ENCODE data around the gene RERE.

DNA sequence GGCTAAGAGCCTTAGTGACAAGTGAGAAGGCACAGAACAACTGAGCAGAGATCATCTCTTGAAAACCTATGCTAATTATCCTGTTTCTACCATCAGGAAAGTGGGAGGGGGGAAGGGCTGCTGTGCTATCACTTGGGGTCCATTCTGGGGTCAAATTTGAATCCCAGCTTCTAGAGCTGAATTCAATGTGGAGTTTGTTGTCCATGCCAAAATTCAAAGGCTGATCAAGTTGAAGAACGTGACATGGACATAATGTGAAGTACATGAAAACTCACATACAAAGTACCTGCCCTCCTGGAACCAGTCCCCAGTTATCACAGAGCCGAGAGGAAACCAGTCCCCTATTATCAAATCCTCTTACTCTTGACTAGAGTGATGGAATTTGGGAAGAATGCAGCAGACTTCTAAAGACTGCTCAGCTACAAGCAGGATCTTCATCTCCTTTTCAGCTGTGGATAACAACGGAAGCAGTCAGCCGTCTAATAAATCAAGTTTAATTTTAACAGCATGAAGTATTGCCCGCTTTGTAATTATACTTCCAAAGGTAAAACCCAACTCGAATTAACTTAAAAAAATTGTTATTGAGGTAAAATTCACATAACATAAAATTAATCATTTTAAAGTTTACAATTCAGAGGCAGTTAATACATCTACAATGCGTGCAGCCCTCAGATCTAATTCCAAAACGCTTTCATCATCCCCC is 421.2 kb downstream of the RERE start:
- TF ChIP-seq FOXJ3 (CRISPR knock-in tag; IDR thresholded peaks at IDR 0.05; ENCODE audit: borderline replicate concordance) (no peak), PRRX2 (CRISPR knock-in tag; IDR thresholded peaks at IDR 0.05) (no peak), TEAD1 (CRISPR knock-in tag; IDR thresholded peaks at IDR 0.05) (no peak), JUN (CRISPR knock-in tag; IDR thresholded peaks at IDR 0.05) (no peak), MXD4 (CRISPR knock-in tag; IDR thresholded peaks at IDR 0.05; ENCODE audit: borderline replicate concordance) (no peak), TEAD4 (CRISPR knock-in tag; IDR thresholded peaks at IDR 0.05) (no peak)
- TF ChIP-seq, protein P1, sequence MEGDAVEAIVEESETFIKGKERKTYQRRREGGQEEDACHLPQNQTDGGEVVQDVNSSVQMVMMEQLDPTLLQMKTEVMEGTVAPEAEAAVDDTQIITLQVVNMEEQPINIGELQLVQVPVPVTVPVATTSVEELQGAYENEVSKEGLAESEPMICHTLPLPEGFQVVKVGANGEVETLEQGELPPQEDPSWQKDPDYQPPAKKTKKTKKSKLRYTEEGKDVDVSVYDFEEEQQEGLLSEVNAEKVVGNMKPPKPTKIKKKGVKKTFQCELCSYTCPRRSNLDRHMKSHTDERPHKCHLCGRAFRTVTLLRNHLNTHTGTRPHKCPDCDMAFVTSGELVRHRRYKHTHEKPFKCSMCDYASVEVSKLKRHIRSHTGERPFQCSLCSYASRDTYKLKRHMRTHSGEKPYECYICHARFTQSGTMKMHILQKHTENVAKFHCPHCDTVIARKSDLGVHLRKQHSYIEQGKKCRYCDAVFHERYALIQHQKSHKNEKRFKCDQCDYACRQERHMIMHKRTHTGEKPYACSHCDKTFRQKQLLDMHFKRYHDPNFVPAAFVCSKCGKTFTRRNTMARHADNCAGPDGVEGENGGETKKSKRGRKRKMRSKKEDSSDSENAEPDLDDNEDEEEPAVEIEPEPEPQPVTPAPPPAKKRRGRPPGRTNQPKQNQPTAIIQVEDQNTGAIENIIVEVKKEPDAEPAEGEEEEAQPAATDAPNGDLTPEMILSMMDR (IDR thresholded peaks at IDR 0.05), result no peak
- TF ChIP-seq, protein P2, sequence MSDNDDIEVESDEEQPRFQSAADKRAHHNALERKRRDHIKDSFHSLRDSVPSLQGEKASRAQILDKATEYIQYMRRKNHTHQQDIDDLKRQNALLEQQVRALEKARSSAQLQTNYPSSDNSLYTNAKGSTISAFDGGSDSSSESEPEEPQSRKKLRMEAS (CRISPR knock-in tag; IDR thresholded peaks at IDR 0.05), result no peak
- TF ChIP-seq, protein P3, sequence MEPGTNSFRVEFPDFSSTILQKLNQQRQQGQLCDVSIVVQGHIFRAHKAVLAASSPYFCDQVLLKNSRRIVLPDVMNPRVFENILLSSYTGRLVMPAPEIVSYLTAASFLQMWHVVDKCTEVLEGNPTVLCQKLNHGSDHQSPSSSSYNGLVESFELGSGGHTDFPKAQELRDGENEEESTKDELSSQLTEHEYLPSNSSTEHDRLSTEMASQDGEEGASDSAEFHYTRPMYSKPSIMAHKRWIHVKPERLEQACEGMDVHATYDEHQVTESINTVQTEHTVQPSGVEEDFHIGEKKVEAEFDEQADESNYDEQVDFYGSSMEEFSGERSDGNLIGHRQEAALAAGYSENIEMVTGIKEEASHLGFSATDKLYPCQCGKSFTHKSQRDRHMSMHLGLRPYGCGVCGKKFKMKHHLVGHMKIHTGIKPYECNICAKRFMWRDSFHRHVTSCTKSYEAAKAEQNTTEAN (CRISPR knock-in tag; IDR thresholded peaks at IDR 0.05), result no peak

All from WTC11 (cell line).